ENCODE results near the gene TTLL12. TPM values are rescaled to one million over a fixed set of nuclear protein-coding genes. Genes with fewer than 3 reads are reported as not detected.

TTLL12 gene
- total and polyA plus RNA-seq, 2 donors (not counting 1 experiment from before 2014, with no cell fraction given), result 11.0 to 21.3 TPM

DNA sequence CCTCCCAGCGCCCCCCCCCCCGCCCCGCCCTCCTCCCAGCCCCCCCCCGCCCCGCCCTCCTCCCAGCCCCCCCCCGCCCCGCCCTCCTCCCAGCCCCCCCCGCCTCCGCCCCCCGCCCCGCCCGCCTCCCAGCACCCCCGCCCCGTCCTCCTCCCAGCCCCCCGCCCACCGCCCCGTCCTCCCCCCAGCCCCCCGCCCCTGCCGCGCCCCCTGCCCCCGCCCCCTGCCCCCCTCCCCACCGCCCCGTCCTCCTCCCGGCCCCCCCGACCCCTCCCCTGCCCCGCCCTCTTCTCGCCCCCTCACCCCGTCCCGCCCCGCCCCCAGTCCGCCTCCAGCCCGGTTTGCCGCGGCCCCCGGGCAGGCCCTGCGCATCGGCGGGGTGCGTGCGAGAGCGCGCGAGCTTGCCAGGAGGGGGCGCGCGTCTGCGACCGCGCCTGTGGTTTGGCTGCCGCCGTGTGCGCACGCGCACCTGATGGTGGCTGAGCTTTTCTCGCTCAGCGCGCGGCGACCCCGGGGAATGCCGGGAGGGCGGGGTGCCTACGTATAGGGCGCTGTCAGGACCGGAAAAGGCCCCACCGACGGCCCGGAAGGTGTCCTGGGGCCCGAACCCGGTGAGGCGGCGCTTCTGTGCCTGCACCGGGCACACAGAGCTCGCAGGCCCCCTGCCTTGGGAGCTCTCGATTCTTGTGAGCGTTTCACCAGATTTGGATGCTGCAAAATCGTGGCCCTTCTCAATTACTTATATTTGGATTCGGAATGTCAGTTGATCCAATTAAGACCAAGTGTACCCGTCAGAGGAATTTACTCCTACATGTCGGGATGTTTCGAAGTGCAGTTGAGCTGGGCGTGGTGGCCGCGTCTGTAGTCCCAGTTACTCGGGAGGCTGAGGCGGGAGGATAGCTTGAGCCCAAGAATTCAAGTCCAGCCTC lies 501 bp upstream of the TTLL12 start:
- DNase-seq, result peak; percentile 99
- Histone ChIP-seq H3K9ac (ENCODE audit: low read length) (peak overlapping the region; percentile 67), H2AFZ (ENCODE audit: insufficient read depth, low read depth, low read length, poor library complexity, severe bottlenecking) (peak overlapping the region; percentile 82), H3K4me2 (replicated peaks; ENCODE audit: low read depth, low read length, poor library complexity, severe bottlenecking) (peak overlapping the region; percentile 74), H3K27me3 (replicated peaks in 1 of 4; ENCODE audit: control extremely low read depth in 1 of 4, control insufficient read depth in 3 of 4, insufficient read depth in 4 of 4, low read length in 3 of 4) (peaks cover 0 to 11% (median 0%) of the 10 kb centered on the region in 4 experiments), H4K20me1 (ENCODE audit: control insufficient read depth, insufficient read depth, low read length, poor library complexity, severe bottlenecking) (peaks cover 12% of the 10 kb centered on the region), H3K79me2 (ENCODE audit: control insufficient read depth, insufficient read depth, low read length) (peaks cover 23% of the 10 kb centered on the region), H3K4me3 (ENCODE audit: control extremely low read depth in 1 of 5, extremely low read depth in 1 of 5, insufficient read depth in 1 of 5, low read depth in 2 of 5, low read length in 4 of 5) (peak overlapping the region; percentile 47 to 67 (median 58)), H3K27ac (ENCODE audit: low read length in 2 of 2) (peak overlapping the region; percentile 95 to 98), H3K36me3 (replicated peaks in 1 of 2; ENCODE audit: control extremely low read depth in 1 of 2, control insufficient read depth in 1 of 2, extremely low read depth in 1 of 2, insufficient read depth in 2 of 2, low read length in 1 of 2) (peaks cover 0 to 3% of the 10 kb centered on the region in 2 experiments), H3K9me3 (ENCODE audit: control extremely low read depth in 1 of 3, control insufficient read depth in 2 of 3, insufficient read depth in 1 of 3, low read length in 2 of 3) (peaks cover 1 to 9% (median 3%) of the 10 kb centered on the region in 3 donors), H3K4me1 (ENCODE audit: control insufficient read depth in 2 of 2, insufficient read depth in 2 of 2, low read length in 2 of 2) (peaks cover 14 to 19% of the 10 kb centered on the region in 2 donors)
- peak overlapping the region; percentile 96 for H3K27ac Mint-ChIP-seq
- ATAC-seq (ENCODE audit: low read depth), result peak; percentile 85
- peaks cover 3% of the 10 kb centered on the region for H3K9me3 Mint-ChIP-seq (ENCODE audit: insufficient read depth)
- peaks cover 8% of the 10 kb centered on the region for H3K27me3 Mint-ChIP-seq
- peak overlapping the region; percentile 88 for H3K4me3 Mint-ChIP-seq
- ChIA-PET POLR2A (interaction anchor here (0.6 to 1.5 kb wide), 6 partner anchors 36 to 791 kb away, joined by 3 to 4 read pairs (median 3); partner anchors contain the start of genes MCAT, SCUBE1 and TSPO), CTCF (interaction anchor here (0.6 to 1.2 kb wide), 2 partner anchors 39 to 204 kb away, joined by 3 to 4 read pairs; no protein-coding TSS in a partner anchor)
- TF ChIP-seq CTCF (IDR thresholded peaks at IDR 0.05) (peak; percentile 70), EZH2 (IDR thresholded peaks at IDR 0.05; ENCODE audit: borderline replicate concordance, insufficient read depth, low read depth, low read length, poor library complexity, severe bottlenecking) (no peak)
- WGBS (ENCODE audit: insufficient coverage), result 2% methylated on average over 52 of the region's 86 CpGs
- H3K4me1 Mint-ChIP-seq, result peaks cover 18% of the 10 kb centered on the region
- intact Hi-C loops (cut with micrococcal nuclease), result loop anchor here (1.0 to 5.0 kb wide), 3 partner anchors 35 to 770 kb away; partner anchors contain the start of gene SAMM50

Measured in B cell (primary cell).